Activated CD4-positive, alpha-beta T cell treated with anti-CD3 and anti-CD28 coated beads for 4 hours (primary cell): ENCODE data around the gene CLP1.
A peak's percentile ranks its signal among the peaks of the same experiment; 100 is the strongest.
"Not testable (repeated sequence)": the region's sequence is repeated elsewhere in the genome, so short reads cannot be mapped to it uniquely, and the experiment has no call there.

Experiments used
- DNase-seq, 2 donors: peaks; one replicate each; pipeline ENCODE4 v3.0.0-alpha.2; 2020

CLP1 gene

DNA sequence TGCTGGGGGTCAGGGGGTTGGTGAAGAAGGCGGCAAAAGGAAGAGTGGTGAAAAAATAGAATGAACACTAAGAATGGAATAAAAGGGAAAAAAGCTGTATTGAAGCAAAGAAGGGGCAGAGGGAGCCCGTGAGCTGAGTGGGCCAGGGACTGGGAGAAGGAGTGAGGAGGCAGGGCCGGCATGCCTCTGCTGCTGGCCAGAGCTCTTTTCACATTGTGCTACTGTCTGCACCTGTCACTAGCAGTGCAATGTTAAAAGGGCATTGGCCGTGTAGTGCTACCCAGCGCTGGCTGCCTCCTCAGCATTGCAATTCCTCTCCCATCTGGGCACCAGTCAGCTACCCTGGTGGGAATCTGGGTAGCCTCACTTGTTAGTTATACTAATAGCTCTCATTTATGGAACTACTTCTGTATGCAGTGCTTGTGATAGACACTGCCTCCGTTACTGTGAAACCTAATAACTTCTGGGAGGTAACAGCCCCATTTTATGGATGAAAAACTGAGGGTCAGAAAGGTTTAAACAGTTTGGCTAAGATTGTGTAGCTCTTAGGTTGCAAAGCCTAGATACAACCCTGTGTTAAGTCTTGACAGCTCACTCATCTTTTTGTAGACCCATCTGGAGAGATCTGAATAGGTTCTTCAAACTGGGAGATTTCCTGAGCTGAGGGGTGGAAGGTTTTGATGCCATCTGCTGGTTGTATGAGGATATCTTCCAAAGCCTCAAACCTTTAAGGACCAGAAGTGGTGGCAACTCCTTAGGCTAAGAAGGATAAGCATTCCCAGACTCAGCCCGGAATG is 16.4 kb upstream of the CLP1 start:
- no peak for DNase-seq

GRCh38 chr11:57643802-57644201 is 13.8 kb upstream of the CLP1 start:
- DNase-seq = no peak

DNA sequence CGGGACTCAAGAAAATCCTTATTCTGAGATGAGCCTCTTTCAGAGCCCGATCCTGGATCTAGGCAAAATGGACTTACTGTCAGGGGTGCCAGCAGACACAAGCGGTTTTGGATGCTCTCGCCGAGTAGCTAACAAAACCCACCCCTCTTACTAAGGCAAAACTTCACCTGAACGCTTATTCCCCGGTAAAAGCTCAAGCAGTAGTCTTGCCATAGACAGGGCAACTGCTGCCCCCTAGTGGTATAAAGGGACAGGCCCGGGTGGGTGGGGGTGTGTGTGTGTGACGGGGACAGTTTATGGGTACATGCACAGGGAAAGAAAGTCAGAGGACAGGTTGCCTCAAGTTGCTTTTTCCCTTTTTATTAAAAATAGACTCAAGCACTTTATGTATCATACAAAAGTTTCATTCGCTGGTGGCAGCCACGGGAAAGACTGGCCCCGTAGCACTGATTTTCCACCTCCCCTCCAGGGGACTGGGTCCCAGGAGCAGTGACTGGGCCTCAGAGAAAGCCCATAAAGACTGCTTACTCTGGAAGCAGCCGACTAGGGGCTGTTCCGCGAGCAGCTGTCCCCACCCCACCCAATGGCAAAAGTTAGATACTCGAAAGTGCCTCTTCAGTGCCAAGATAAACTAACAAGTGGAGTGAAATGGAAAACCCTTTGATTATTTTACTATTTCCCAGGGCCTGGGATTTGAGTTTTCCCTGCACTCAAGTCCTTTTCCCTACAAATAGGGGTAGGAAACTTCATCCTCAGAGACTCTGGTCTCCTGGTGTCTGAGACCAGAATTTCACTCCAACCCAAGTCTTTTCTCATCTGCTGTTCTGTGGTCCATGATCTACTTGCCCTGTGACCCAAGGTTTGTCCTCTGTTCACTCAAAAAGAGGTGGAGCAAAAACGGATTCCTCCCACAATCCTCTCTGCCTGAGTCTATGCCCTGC is 12.5 kb upstream of the CLP1 start:
- peak; percentile 87 to 94 for DNase-seq

DNA sequence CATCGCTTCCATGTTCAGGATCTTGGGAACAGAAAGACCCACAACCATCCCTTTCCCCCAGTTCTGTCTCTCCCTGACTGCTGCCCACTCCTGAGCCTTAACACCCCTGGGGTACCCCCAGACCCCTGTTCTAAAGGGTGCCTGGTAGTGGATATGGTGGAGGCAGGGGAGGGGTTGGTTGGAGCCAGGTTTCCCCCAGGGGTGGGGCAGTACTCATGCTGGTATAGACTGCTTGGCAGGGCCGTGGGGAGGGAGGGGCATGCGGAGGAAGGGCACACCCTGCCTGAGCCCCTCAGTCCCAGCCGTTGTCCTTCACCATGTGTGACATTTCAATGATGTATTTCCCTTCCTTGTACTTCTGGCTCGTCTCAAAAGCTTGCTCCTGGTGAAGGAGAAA is 11.9 kb upstream of the CLP1 start:
- DNase-seq = no peak

- DNase-seq = no peak
Measured at GRCh38 chr11:57646194-57646798, 11.3 kb upstream of the CLP1 start.

DNA sequence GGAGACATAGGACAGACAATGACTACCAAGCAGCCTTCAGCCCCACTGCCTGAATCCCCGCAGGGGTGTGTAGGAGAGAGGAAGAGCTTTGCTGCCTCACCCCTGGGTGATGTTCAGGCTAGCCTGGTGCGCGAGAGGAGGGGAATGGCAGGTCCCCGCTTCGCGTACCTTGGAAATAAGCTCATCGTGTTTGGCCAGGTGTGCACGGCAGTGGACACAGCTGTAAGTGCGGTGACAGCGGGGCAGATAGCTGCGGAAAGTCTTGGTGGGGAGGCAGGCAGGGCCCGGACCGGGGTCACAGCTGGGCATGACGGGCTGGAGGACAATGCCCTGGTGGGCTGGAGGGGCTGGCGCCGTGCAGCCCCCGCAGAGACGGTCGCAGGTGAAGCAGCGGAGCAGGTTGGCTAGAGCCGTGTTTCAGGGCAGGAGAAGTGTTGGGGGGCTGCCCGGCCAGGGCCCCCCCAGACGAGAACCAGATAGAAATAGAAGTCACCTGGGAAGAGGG is 10.7 kb upstream of the CLP1 start:
- DNase-seq = no peak

GRCh38 chr11:57647372-57647771 is 10.2 kb upstream of the CLP1 start:
- DNase-seq = no peak

DNA sequence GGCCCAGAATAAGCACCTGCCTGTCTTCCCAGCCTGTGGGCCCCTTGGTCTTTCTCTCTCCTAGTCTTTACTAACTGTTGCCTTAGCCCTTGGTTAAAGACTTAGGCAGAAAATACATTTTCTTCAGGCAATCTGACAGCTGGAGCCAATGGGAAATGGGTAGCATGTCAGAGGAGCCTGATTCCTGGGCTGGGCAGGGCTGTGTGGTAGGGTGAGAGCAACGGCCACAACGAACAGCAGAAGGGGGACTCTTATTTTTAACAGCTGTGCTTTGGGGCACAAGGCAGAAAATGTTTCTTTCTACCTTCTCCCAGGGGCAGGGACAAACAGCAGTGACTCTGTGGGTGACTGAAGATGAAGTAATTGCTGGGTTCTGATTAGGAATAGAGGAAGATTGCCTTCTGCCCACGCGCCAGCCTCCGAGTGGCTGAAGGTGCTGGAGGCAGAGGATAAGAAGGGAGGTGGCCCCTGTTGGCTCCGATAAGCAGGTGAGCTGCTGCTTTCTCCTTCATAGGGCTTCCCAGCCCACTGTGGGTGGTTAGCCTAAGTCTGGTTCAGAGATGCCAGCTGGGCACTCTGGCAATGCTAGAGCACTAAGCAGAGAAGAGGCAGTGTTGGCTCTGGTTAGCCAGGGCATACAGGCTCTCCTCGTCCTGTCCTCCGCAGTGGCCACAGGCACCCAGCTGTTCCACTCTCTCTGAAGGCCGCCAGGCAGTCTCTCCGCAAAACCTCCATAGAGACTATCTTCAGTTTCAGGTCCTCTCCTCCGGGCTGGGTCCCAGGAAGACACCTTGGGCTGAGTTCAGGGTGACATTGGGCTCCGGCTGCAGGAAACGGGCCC is 9.4 kb upstream of the CLP1 start:
- no peak for DNase-seq

DNA sequence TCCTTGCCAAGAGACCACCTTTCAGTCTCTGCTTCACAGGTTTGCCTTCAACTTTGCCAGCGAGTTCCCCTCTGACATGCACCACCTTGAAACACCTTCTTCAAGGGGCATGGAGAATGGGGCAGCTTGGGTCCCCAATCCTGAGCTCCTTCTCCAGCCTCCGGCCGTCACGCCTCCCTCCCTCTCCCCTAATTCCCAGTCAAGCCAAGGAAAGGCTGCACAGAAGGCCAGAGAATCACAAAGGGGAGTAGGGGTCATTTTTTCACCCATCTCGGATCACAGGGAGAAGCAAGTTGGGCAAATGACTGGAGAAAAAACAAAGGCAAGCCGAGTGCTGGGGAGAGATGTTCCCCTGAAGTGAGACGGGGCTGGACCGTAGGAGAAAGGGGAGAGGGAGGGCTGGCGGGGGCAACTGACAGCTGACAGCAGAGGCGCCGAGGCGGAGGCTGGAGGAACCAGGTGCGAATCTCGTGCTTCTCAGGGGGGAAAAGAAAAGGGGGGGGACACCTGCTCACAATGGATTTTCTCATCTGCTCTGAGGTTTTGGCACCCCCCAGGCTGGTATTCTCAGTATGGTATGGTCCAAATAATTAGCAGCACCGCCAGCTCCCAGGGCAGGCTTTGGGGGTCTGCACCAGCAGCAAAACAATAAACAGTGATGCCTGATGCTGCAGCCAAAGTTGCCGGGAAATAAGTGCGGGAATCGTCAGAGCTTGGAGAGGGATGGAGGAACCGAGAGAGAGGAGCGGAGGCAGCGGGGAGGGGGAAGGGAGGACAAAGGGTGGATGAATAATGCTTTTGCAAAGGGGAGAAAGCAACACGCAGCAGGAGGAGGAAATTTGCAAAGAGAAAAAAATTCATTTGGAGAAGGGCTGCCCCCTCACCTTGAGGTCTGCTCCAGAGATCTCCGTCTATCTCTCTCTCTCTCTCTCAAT is 8.5 kb upstream of the CLP1 start:
- DNase-seq = no peak

GRCh38 chr11:57649826-57650738 is 7.5 kb upstream of the CLP1 start, which contains the start of gene YPEL4:
TSS of gene YPEL4 (minus strand) at chr11:57649912. CDS start at chr11:57647107, 2,805 bp downstream.
- DNase-seq = peak; percentile 71 to 74

GRCh38 chr11:57650739-57651090 is 6.8 kb upstream of the CLP1 start:
- DNase-seq = no peak

- DNase-seq = no peak
Measured at GRCh38 chr11:57651408-57651807, 6.2 kb upstream of the CLP1 start.

DNA sequence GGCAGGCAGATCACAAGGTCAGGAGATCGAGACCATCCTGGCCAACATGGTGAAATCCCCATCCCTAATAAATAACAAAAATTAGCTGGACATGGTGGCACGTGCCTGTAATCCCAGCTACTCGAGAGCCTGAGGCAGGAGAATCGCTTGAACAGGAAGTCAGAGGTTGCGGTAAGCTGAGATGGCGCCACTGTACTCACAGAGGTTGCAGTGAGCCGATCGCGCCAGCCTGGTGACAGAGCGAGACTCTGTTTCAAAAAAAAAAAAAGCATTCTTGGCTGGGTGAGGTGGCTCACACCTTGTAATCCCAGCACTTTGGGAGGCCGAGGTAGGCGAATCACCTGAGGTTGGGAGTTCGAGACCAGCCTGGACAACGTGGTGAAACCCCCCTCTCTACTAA is 5.3 kb upstream of the CLP1 start:
- not testable (repeated sequence) for DNase-seq

GRCh38 chr11:57652662-57653061 is 4.9 kb upstream of the CLP1 start:
- no peak for DNase-seq

- no peak for DNase-seq
Measured at GRCh38 chr11:57653163-57653562, 4.4 kb upstream of the CLP1 start.

DNA sequence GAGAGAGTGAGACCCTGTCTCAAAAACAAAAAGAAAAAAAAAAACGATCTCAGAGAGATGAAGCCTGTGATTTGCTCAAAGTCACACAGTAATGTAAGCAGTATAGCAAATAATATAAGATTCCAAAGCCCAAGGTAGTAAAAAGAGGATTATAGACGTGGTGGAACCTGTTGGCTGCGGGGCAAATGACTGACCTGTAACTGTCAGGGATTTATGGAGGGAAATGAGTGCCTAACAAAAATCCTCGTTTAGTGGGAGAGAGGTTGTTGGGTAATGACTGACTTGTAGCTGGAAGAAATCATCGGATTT is 723 bp upstream of the CLP1 start:
- DNase-seq = no peak

- no peak for DNase-seq
Measured at GRCh38 chr11:57658023-57658361, 430 bp downstream of the CLP1 start.

DNA sequence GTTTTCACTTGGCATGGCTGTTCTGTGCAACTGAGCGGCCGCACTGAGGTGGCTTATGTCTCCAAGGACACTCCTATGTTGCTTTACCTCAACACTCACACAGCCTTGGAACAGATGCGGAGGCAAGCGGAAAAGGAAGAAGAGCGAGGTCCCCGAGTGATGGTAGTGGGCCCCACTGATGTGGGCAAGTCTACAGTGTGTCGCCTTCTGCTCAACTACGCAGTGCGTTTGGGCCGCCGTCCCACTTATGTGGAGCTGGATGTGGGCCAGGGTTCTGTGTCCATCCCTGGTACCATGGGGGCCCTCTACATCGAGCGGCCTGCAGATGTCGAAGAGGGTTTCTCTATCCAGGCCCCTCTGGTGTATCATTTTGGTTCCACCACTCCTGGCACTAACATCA is 2.1 kb downstream of the CLP1 start:
- DNase-seq = no peak

GRCh38 chr11:57662893-57663292 is 5.3 kb downstream of the CLP1 start:
- no peak for DNase-seq

- DNase-seq = no peak
Measured at GRCh38 chr11:57663975-57664374, 6.4 kb downstream of the CLP1 start.
